Type B pancreatic cell (in vitro differentiated cells): Measurements from ENCODE around the gene ASXL1. TPM values are rescaled to one million over a fixed set of nuclear protein-coding genes. Genes with fewer than 3 reads are reported as not detected.

Experiments used
- DNase-seq: peaks from one replicate; pipeline ENCODE4 v3.0.0; 2021; ENCODE audit warnings: mixed read lengths; ENCODE audit not compliant: unreplicated experiment; ENCODE audit errors: extremely low spot score
- H3K27ac Mint-ChIP-seq: 2 replicates; pipeline ENCODE4 v1.8.0; 2021; ENCODE audit warnings: mild to moderate bottlenecking, mixed read lengths
- H3K27me3 Mint-ChIP-seq: 2 replicates; pipeline ENCODE4 v1.8.0; 2021; ENCODE audit warnings: mixed read lengths
- H3K36me3 Mint-ChIP-seq: 2 replicates; pipeline ENCODE4 v1.8.0; 2021; ENCODE audit warnings: mixed read lengths
- H3K4me1 Mint-ChIP-seq: one replicate; pipeline ENCODE4 v1.8.0; 2021; ENCODE audit warnings: mixed read lengths; ENCODE audit not compliant: unreplicated experiment
- H3K4me3 Mint-ChIP-seq: 2 replicates; pipeline ENCODE4 v1.8.0; 2021; ENCODE audit warnings: mild to moderate bottlenecking, mixed read lengths
- H3K9me3 Mint-ChIP-seq: 2 replicates; pipeline ENCODE4 v1.8.0; 2021; ENCODE audit warnings: mixed read lengths
- CTCF ChIP-seq: fragments of 200-600 bp; sonication (generic); conservative IDR thresholded peaks from 2 replicates; pipeline ENCODE4 v1.5.0; 2021; ENCODE audit warnings: antibody characterized with exemption, mild to moderate bottlenecking
- total RNA-seq: library from RNA; stranded (reverse); gene quantifications from 2 replicates; pipeline ENCODE4 v1.2.1, GENCODE V29; 2021; ENCODE audit warnings: low replicate concordance

The ASXL1 gene
- total RNA-seq, 1 donor from 2014 or later = 157 TPM

GRCh38 chr20:32433311-32434021 is 75.3 kb downstream of the ASXL1 start:
- no peak overlapping the region for H3K4me3 Mint-ChIP-seq

GRCh38 chr20:32434434-32434833 is 76.3 kb downstream of the ASXL1 start:
- Mint-ChIP-seq H3K4me3 (no peak overlapping the region), H3K27ac (no peak overlapping the region), H3K27me3 (no peaks in the 10 kb centered on the region), H3K4me1 (no peaks in the 10 kb centered on the region), H3K9me3 (no peaks in the 10 kb centered on the region), H3K36me3 (peaks cover 40% of the 10 kb centered on the region)
- no peak for DNase-seq
- TF ChIP-seq CTCF = no peak

More at GRCh38 chr20:32433311-32434021, 75.3 kb downstream of the ASXL1 start:
- H3K27me3 Mint-ChIP-seq = no peaks in the 10 kb centered on the region
- no peaks in the 10 kb centered on the region for H3K9me3 Mint-ChIP-seq
- no peak overlapping the region for H3K27ac Mint-ChIP-seq
- peaks cover 40% of the 10 kb centered on the region for H3K36me3 Mint-ChIP-seq
- no peaks in the 10 kb centered on the region for H3K4me1 Mint-ChIP-seq
- TF ChIP-seq CTCF = no peak
- no peak for DNase-seq

- Mint-ChIP-seq H3K36me3 (peaks cover 40% of the 10 kb centered on the region), H3K4me3 (no peak overlapping the region), H3K27me3 (no peaks in the 10 kb centered on the region), H3K4me1 (peaks cover 1% of the 10 kb centered on the region), H3K27ac (no peak overlapping the region), H3K9me3 (no peaks in the 10 kb centered on the region)
- no peak for DNase-seq
- no peak for TF ChIP-seq CTCF
These were observed 77.4 kb downstream of the ASXL1 start for GRCh38 chr20:32435449-32436107.

GRCh38 chr20:32436142-32436861 is 78.2 kb downstream of the ASXL1 start:
- Mint-ChIP-seq H3K4me1 (peaks cover 7% of the 10 kb centered on the region), H3K27ac (no peak overlapping the region), H3K9me3 (no peaks in the 10 kb centered on the region), H3K36me3 (peaks cover 46% of the 10 kb centered on the region), H3K4me3 (no peak overlapping the region), H3K27me3 (no peaks in the 10 kb centered on the region)
- TF ChIP-seq CTCF = no peak
- no peak for DNase-seq

GRCh38 chr20:32436968-32437367 is 78.8 kb downstream of the ASXL1 start:
- DNase-seq = no peak
- Mint-ChIP-seq H3K9me3 (no peaks in the 10 kb centered on the region), H3K36me3 (peaks cover 44% of the 10 kb centered on the region), H3K27ac (no peak overlapping the region), H3K4me1 (peaks cover 12% of the 10 kb centered on the region), H3K4me3 (no peak overlapping the region), H3K27me3 (no peaks in the 10 kb centered on the region)
- no peak for TF ChIP-seq CTCF
